HG03439 (cell line): Measurements from ENCODE around the gene ZNF2.
A peak's percentile ranks its signal among the peaks of the same experiment; 100 is the strongest.
"Not testable (repeated sequence)": the region's sequence is repeated elsewhere in the genome, so short reads cannot be mapped to it uniquely, and the experiment has no call there.

Source experiments
- ATAC-seq: cut with Tn5 transposase; IDR thresholded peaks from one replicate; pipeline ENCODE4 v1.9.1; 2021; ENCODE audit warnings: mild to moderate bottlenecking, moderate library complexity; ENCODE audit not compliant: unreplicated experiment

ZNF2 gene

GRCh38 chr2:95165371-95166064 is at the start of gene ZNF2:
Gene ZNF2 (plus strand): TSS chr2:95165809. CDS start chr2:95176227, 10,418 bp downstream.
- peak; percentile 93 for ATAC-seq

GRCh38 chr2:95121093-95121406 is 44.6 kb upstream of the ZNF2 start:
- ATAC-seq = no peak

DNA sequence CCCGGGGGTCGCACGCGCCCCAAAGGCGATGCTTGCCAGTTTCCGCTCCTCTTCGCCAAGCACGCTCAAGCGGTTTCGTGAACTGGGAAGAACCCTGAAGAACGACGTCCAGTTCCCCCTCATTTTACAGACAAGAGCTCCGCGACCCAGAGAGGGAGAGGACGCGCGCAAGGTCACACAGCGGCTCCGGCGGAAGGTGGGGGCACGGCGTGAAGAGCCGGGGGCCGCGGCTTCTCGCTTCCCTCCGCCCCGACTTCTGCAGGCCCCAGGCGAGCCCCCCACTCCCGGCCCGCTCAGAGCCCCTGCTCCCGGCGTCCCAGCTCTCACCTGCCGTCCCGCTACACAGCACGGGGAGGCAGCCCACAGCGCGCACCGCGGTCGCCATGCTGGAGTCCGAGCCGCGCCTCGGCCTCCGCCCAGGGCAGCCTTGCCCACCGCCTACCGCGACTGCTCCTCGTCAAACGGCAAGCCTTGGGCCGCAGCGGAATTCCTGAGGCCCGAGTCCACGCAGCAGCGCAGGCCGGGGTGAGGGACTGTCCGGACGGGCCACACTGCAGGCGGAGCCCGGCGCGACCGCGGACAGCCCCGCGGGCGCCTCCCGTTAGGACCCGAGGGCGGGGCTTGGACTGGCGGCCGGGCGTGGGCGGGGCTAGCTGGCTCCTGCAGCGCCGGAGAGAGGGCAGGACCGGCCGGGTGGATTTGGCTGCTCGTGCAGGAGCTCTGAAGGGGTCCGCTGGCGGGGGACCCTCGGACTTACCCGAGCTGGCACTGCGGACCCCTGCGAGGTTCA is 44.0 kb upstream of the ZNF2 start, which contains the start of gene MRPS5:
TSS of gene MRPS5 (minus strand) at position 402 of the 790 bp plus-strand sequence. CDS start at position 385, 17 bp downstream.
- peak; percentile 92 for ATAC-seq

- peak; percentile 13 for ATAC-seq
Measured at GRCh38 chr2:95122197-95122551, 43.4 kb upstream of the ZNF2 start.

GRCh38 chr2:95138702-95139101 is 26.9 kb upstream of the ZNF2 start:
- ATAC-seq = no peak

DNA sequence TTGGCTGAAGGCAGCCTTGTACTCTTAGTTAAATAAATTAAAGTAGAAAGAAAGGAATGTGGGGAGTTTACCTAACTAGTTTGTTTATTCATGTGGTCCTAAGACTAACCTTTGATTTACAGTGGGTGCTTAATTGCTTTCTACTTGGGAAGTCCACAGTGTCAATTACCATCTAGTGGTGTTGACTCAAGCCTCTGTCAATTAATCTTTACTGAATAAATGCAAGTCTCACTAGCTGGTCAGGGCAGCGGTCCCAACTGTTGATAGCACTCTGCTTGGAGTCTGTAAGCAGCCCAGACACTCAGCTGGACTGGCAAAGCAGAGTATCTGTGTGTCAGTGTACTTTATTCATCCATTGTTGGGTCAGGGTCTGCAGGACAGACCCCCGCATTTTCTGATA is 21.8 kb upstream of the ZNF2 start:
- ATAC-seq = no peak

GRCh38 chr2:95149397-95149984 is 16.1 kb upstream of the ZNF2 start:
- no peak for ATAC-seq

DNA sequence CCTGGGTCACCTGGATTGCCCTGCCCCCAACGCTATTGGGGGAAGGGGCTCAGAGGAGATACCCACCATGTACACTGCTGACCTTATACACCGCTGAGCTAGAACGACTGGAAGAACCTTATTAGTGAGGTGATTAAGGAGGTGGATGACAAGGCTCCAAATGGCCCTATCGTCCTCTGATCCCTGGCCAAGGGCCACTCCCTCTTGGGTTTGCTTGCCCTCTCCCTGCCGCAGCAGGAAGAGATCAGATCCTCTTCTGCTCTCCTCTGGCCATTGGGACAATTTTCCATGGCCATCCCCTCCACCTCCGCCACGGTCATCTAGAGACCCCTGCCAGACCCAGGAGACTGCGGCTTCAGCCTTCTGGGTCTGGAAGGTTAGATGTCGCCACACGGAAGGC is 7.2 kb upstream of the ZNF2 start:
- ATAC-seq = no peak

- peak; percentile 35 for ATAC-seq
Measured at GRCh38 chr2:95158891-95159619, 6.6 kb upstream of the ZNF2 start.

- peak; percentile 83 for ATAC-seq
Measured at GRCh38 chr2:95159690-95160449, 5.7 kb upstream of the ZNF2 start, which contains the start of gene ZNF514. Gene ZNF514 (minus strand): TSS chr2:95159848. CDS start chr2:95153253, 6,595 bp downstream.

DNA sequence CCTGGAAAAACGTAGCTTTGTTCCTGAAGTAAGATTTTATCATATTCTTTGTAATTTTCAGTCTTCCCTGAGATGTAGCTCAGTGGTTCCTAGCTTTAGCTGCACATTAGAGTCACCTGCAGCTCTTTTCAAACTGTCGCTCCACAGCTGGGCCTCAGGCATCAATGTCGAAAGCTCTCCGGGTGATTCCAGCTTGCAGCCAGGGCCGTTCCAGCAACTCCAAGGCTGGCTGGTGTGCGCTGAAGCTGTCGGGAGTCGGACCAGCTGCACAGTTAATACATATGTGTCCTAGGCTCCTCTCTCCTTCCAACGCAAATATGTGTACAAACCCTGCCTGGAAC is 609 bp upstream of the ZNF2 start:
- peak; percentile 25 for ATAC-seq

- peak; percentile 11 for ATAC-seq
Measured at GRCh38 chr2:95166065-95166763, 605 bp downstream of the ZNF2 start.

GRCh38 chr2:95171902-95172301 is 6.3 kb downstream of the ZNF2 start:
- no peak for ATAC-seq

DNA sequence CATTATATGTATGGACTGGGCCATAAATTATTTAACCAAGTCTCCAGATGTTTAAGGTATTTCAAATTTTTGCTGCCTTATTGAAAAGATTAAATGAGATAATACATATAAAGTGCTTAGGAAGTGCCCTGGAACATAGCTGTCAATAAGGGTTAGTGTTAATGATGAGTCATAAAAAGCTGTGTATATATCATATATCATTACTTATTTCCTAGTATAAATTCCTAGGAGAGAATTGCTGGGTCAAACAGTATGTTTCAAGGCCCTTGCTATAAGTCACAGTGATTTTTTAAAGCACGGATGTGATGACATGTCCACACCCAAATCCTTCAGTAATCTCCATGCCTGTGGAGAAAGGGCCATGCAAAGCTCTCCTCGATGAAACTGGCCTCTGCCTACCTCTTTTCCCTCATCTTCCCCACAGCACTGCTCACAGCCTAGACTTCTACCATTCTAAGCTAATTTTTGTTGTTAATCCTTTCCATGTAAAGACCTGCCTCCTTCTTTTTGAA is 8.5 kb downstream of the ZNF2 start:
- no peak for ATAC-seq

GRCh38 chr2:95179451-95179850 is 13.8 kb downstream of the ZNF2 start:
- ATAC-seq = no peak

DNA sequence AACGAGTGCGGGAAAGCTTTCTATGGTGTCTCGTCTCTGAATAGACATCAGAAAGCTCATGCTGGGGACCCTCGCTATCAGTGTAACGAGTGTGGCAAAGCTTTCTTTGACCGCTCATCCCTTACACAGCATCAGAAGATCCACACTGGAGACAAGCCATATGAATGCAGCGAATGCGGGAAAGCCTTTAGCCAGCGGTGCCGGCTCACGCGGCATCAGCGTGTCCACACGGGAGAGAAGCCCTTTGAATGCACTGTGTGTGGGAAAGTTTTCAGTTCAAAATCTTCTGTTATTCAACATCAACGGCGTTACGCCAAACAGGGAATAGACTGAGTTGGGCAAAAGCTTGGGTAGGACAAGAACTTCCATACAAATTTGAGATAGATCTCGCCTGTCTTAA is 16.2 kb downstream of the ZNF2 start:
- no peak for ATAC-seq

- ATAC-seq = no peak
Measured at GRCh38 chr2:95185197-95185596, 19.6 kb downstream of the ZNF2 start.

GRCh38 chr2:95185973-95186372 is 20.4 kb downstream of the ZNF2 start:
- no peak for ATAC-seq

DNA sequence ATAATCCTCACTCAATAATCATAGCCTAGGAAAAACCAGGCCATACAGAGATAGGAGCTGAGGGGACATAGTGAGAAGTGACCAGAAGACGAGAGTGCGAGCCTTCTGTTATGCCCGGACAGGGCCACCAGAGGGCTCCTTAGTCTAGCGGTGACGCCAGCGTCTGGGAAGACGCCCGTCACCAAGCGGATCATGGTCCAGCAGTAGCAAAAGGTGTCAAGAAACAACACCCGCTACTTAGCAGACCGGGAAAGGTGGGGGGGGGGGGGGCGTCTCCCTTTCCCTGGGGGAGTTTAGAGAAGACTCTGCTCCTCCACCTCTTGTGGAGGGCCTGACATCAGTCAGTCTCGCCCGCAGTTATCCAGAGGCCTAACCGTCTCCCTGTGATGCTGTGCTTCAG is 27.3 kb downstream of the ZNF2 start:
- not testable (repeated sequence) for ATAC-seq

GRCh38 chr2:95203911-95204310 is 38.3 kb downstream of the ZNF2 start:
- ATAC-seq = no peak
